Measurements from ENCODE around the gene PRSS12. TPM values are rescaled to one million over a fixed set of nuclear protein-coding genes. Genes with fewer than 3 reads are reported as not detected.

PRSS12 gene
- total RNA-seq, 1 experiment from 2014 or later: 14.1 TPM

GRCh38 chr4:118337954-118338353 is 14.8 kb downstream of the PRSS12 start:
- ChIA-PET CTCF (interaction anchor here (4.0 kb wide), 1 partner anchor 15 kb away, joined by 29 read pairs; the partner anchor contains the start of gene PRSS12), POLR2A (no interaction called here)
- Mint-ChIP-seq H3K36me3 (no peaks in the 10 kb centered on the region), H3K4me3 (no peak overlapping the region), H3K27me3 (ENCODE audit: low read depth) (no peaks in the 10 kb centered on the region), H3K4me1 (peaks cover 34% of the 10 kb centered on the region), H3K27ac (no peak overlapping the region), H3K9me3 (no peaks in the 10 kb centered on the region)
- TF ChIP-seq NR2C2 (CRISPR knock-in tag; IDR thresholded peaks at IDR 0.05): no peak
- TF ChIP-seq ZNF423 (CRISPR knock-in tag; IDR thresholded peaks at IDR 0.05): no peak
- no peak for TF ChIP-seq CBFB (CRISPR knock-in tag; IDR thresholded peaks at IDR 0.05; ENCODE audit: low read depth)
- ATAC-seq (peak; percentile 55), DNase-seq (ENCODE audit: low spot score) (no peak)

- Mint-ChIP-seq H3K9me3 (no peaks in the 10 kb centered on the region), H3K27me3 (ENCODE audit: low read depth) (no peaks in the 10 kb centered on the region), H3K4me3 (no peak overlapping the region), H3K27ac (no peak overlapping the region), H3K4me1 (peaks cover 36% of the 10 kb centered on the region), H3K36me3 (no peaks in the 10 kb centered on the region)
- ChIA-PET POLR2A (no interaction called here), CTCF (interaction anchor here (4.0 kb wide), 1 partner anchor 17 kb away, joined by 29 read pairs; the partner anchor contains the start of gene PRSS12)
- ATAC-seq (no peak), DNase-seq (ENCODE audit: low spot score) (no peak)
- TF ChIP-seq TCF7 (CRISPR knock-in tag; IDR thresholded peaks at IDR 0.05; ENCODE audit: low read depth): no peak
- no peak for TF ChIP-seq FOXP1 (CRISPR knock-in tag; IDR thresholded peaks at IDR 0.05; ENCODE audit: borderline replicate concordance)
- no peak for TF ChIP-seq CREM (CRISPR knock-in tag; IDR thresholded peaks at IDR 0.05)
- no peak for TF ChIP-seq ZNF416 (CRISPR knock-in tag; IDR thresholded peaks at IDR 0.05)
- no peak for TF ChIP-seq ZNF671 (CRISPR knock-in tag; IDR thresholded peaks at IDR 0.05)
- no peak for TF ChIP-seq TEAD1 (CRISPR knock-in tag; IDR thresholded peaks at IDR 0.05)
These were observed 17.0 kb downstream of the PRSS12 start for GRCh38 chr4:118335774-118336173.

GRCh38 chr4:118335324-118335723 is 17.5 kb downstream of the PRSS12 start:
- ATAC-seq (no peak), DNase-seq (ENCODE audit: low spot score) (no peak)
- Mint-ChIP-seq H3K4me3 (no peak overlapping the region), H3K4me1 (peaks cover 32% of the 10 kb centered on the region), H3K36me3 (no peaks in the 10 kb centered on the region), H3K27ac (no peak overlapping the region), H3K27me3 (ENCODE audit: low read depth) (no peaks in the 10 kb centered on the region), H3K9me3 (no peaks in the 10 kb centered on the region)
- no peak for TF ChIP-seq NFATC4 (CRISPR knock-in tag; IDR thresholded peaks at IDR 0.05)
- TF ChIP-seq ZNF396 (CRISPR knock-in tag; IDR thresholded peaks at IDR 0.05; ENCODE audit: borderline replicate concordance): no peak
- no peak for TF ChIP-seq GTF2I (CRISPR knock-in tag; conservative IDR thresholded peaks at IDR 0.05)
- TF ChIP-seq, protein P1, sequence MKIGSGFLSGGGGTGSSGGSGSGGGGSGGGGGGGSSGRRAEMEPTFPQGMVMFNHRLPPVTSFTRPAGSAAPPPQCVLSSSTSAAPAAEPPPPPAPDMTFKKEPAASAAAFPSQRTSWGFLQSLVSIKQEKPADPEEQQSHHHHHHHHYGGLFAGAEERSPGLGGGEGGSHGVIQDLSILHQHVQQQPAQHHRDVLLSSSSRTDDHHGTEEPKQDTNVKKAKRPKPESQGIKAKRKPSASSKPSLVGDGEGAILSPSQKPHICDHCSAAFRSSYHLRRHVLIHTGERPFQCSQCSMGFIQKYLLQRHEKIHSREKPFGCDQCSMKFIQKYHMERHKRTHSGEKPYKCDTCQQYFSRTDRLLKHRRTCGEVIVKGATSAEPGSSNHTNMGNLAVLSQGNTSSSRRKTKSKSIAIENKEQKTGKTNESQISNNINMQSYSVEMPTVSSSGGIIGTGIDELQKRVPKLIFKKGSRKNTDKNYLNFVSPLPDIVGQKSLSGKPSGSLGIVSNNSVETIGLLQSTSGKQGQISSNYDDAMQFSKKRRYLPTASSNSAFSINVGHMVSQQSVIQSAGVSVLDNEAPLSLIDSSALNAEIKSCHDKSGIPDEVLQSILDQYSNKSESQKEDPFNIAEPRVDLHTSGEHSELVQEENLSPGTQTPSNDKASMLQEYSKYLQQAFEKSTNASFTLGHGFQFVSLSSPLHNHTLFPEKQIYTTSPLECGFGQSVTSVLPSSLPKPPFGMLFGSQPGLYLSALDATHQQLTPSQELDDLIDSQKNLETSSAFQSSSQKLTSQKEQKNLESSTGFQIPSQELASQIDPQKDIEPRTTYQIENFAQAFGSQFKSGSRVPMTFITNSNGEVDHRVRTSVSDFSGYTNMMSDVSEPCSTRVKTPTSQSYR (CRISPR knock-in tag; IDR thresholded peaks at IDR 0.05): no peak
- no peak for TF ChIP-seq ZSCAN18 (CRISPR knock-in tag; IDR thresholded peaks at IDR 0.05)
- no peak for TF ChIP-seq ATF1 (CRISPR knock-in tag; IDR thresholded peaks at IDR 0.05)
- TF ChIP-seq ZNF317 (CRISPR knock-in tag; IDR thresholded peaks at IDR 0.05; ENCODE audit: borderline replicate concordance, low read depth): no peak
- no peak for TF ChIP-seq HMGA2 (CRISPR knock-in tag; IDR thresholded peaks at IDR 0.05)
- TF ChIP-seq TCF7 (CRISPR knock-in tag; IDR thresholded peaks at IDR 0.05; ENCODE audit: low read depth): no peak
- TF ChIP-seq, protein P2, sequence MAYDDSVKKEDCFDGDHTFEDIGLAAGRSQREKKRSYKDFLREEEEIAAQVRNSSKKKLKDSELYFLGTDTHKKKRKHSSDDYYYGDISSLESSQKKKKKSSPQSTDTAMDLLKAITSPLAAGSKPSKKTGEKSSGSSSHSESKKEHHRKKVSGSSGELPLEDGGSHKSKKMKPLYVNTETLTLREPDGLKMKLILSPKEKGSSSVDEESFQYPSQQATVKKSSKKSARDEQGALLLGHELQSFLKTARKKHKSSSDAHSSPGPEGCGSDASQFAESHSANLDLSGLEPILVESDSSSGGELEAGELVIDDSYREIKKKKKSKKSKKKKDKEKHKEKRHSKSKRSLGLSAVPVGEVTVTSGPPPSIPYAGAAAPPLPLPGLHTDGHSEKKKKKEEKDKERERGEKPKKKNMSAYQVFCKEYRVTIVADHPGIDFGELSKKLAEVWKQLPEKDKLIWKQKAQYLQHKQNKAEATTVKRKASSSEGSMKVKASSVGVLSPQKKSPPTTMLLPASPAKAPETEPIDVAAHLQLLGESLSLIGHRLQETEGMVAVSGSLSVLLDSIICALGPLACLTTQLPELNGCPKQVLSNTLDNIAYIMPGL (CRISPR knock-in tag; IDR thresholded peaks at IDR 0.05): no peak
- no peak for TF ChIP-seq MYBL2 (CRISPR knock-in tag; IDR thresholded peaks at IDR 0.05)
- TF ChIP-seq ZNF671 (CRISPR knock-in tag; IDR thresholded peaks at IDR 0.05): no peak
- TF ChIP-seq FOXK1 (CRISPR knock-in tag; IDR thresholded peaks at IDR 0.05): no peak
- CTCF ChIA-PET: interaction anchor here (4.0 kb wide), 1 partner anchor 18 kb away, joined by 29 read pairs; the partner anchor contains the start of gene PRSS12
- POLR2A ChIA-PET: no interaction called here

All from WTC11 (cell line).